K562 (cell line): Measurements from ENCODE around the gene FOXB2. TPM values are rescaled to one million over a fixed set of nuclear protein-coding genes. Genes with fewer than 3 reads are reported as not detected.

Experiments used
- ATAC-seq: fragments of 200-7000 bp; cut with Tn5 transposase; 3 replicates; pipeline ENCODE4 v1.9.1; 2020; ENCODE audit warnings: moderate library complexity
- BruUV-seq: library from RNA; stranded (reverse); fragments of 400-500 nt; replicated peaks from 2 replicates; lab custom pipeline; 2021; lab: Mats Ljungman, UMichigan
- CTCF ChIA-PET: fragments of 300-600 bp; formaldehyde crosslinking; extraction: SDS; loops from one replicate; lab custom pipeline; 2021; ENCODE audit warnings: low intra/inter-chr PET ratio; lab: Yijun Ruan, JAX
- POLR2A ChIA-PET: fragments of 300-600, 350-650 bp; sonication (Branson Sonifier 250); formaldehyde crosslinking; extraction: SDS; loops from one replicate; lab custom pipeline; 2021; ENCODE audit warnings: antibody characterized with exemption, inconsistent platforms; lab: Yijun Ruan, JAX
- DNase-seq, 4 experiments: peaks; one replicate each; pipeline versions ENCODE4 v3.0.0 to v3.0.0-alpha.2; 2011 to 2018; ENCODE audit warnings: low spot score in 3 of 4, mixed read lengths in 3 of 4; ENCODE audit errors: extremely low read depth in 1 of 4
- FAIRE-seq: peaks from 2 replicates; lab custom pipeline; 2011; peaks lifted over from hg19 to GRCh38; lab: Jason Lieb, UNC
- H2AFZ ChIP-seq: 2 replicates; pipeline ENCODE4 v1.6.0; 2011; ENCODE audit warnings: low read depth, low read length, control low read depth, inconsistent platforms
- H3K27ac ChIP-seq: fragments of 200-600 bp; 3 replicates; pipeline ENCODE4 v1.8.0; 2011; ENCODE audit warnings: low read depth, mild to moderate bottlenecking, control low read depth, inconsistent platforms, low read length, moderate library complexity, mixed read lengths; ENCODE audit errors: extremely low read depth
- H3K27me3 ChIP-seq, 2 experiments: fragments of 300-600 bp in 1 of 2; 2 replicates in 1 of 2; 3 replicates in 1 of 2; pipeline versions ENCODE4 v1.6.0 to v1.8.0; 2011; ENCODE audit warnings: inconsistent platforms in 2 of 2, low read length in 2 of 2, mild to moderate bottlenecking in 1 of 2, mixed read lengths in 1 of 2, moderate library complexity in 1 of 2; ENCODE audit not compliant: control insufficient read depth in 2 of 2, insufficient read depth in 2 of 2
- H3K36me3 ChIP-seq: fragments of 300-600 bp; 3 replicates; pipeline ENCODE4 v1.8.0; 2011; ENCODE audit warnings: mild to moderate bottlenecking, low read length, inconsistent platforms; ENCODE audit not compliant: control insufficient read depth, insufficient read depth
- H3K4me1 ChIP-seq, 2 experiments: fragments of 200-600 bp in 1 of 2; replicated peaks in 1 of 2; 2 replicates in 1 of 2; 3 replicates in 1 of 2; pipeline versions ENCODE4 v1.5.1 to v1.8.0; 2011; ENCODE audit warnings: inconsistent platforms in 2 of 2, low read length in 2 of 2, mild to moderate bottlenecking in 1 of 2, mixed read lengths in 1 of 2, moderate library complexity in 1 of 2; ENCODE audit not compliant: control insufficient read depth in 2 of 2, insufficient read depth in 2 of 2
- H3K4me2 ChIP-seq: 2 replicates; pipeline ENCODE4 v1.6.1; 2011; ENCODE audit warnings: low read length, control low read depth, inconsistent platforms, mixed read lengths; ENCODE audit not compliant: insufficient read depth
- H3K4me3 ChIP-seq: fragments of 200-600 bp; sonication (generic), shearing (Covaris generic); 2 replicates; pipeline ENCODE4 v1.5.1; 2016; ENCODE audit warnings: control low read depth, inconsistent platforms
- H3K79me2 ChIP-seq: fragments of 200-600 bp; 3 replicates; pipeline ENCODE4 v1.8.0; 2011; ENCODE audit warnings: low read length, inconsistent platforms; ENCODE audit not compliant: control insufficient read depth, insufficient read depth
- H3K9ac ChIP-seq, 2 experiments: 2 replicates each; pipeline versions ENCODE4 v1.6.0 to v1.6.1; 2011; ENCODE audit warnings: low read depth in 2 of 2, low read length in 2 of 2, control low read depth in 1 of 2, inconsistent platforms in 1 of 2, mild to moderate bottlenecking in 1 of 2, mixed read lengths in 1 of 2; ENCODE audit not compliant: insufficient read depth in 1 of 2
- H3K9me1 ChIP-seq: one replicate; pipeline ENCODE4 v1.6.0; 2011; ENCODE audit warnings: inconsistent platforms, mild to moderate bottlenecking, low read length, moderate library complexity; ENCODE audit not compliant: control insufficient read depth, insufficient read depth
- H3K9me3 ChIP-seq: replicated peaks from 2 replicates; pipeline ENCODE4 v1.5.1; 2011; ENCODE audit warnings: low read depth, low read length, inconsistent platforms; ENCODE audit not compliant: control insufficient read depth, insufficient read depth
- H4K20me1 ChIP-seq: replicated peaks from 2 replicates; pipeline ENCODE4 v1.6.1; 2011; ENCODE audit warnings: low read length, inconsistent platforms, mixed read lengths; ENCODE audit not compliant: control insufficient read depth, insufficient read depth
- MYBL2 ChIP-seq, 2 experiments: fragments of 450-650 bp in 1 of 2; sonication (generic) in 1 of 2; formaldehyde crosslinking in 1 of 2; IDR thresholded peaks; 2 replicates each; pipeline versions ENCODE4 v1.6.1 to v1.8.1; 2017 to 2022; ENCODE audit warnings: borderline replicate concordance in 1 of 2, inconsistent platforms in 1 of 2, low read depth in 1 of 2, mild to moderate bottlenecking in 1 of 2, missing genetic modification reagents in 1 of 2, moderate library complexity in 1 of 2
- TOE1 ChIP-seq, 2 experiments: fragments of 450-650 bp in 1 of 2; sonication (generic) in 1 of 2; formaldehyde crosslinking in 1 of 2; IDR thresholded peaks; 2 replicates each; pipeline versions ENCODE4 v1.7.1 to v1.8.0; 2016 to 2022; ENCODE audit warnings: borderline replicate concordance in 2 of 2, mild to moderate bottlenecking in 2 of 2, antibody characterized with exemption in 1 of 2, inconsistent platforms in 1 of 2, low read depth in 1 of 2, missing genetic modification reagents in 1 of 2, moderate library complexity in 1 of 2
- TRIM24 ChIP-seq, 2 experiments: fragments of 450-650 bp; IDR thresholded peaks; 2 replicates each; pipeline ENCODE4 v1.6.1; 2016
- U2AF1 ChIP-seq: fragments of 200-400 bp; formaldehyde crosslinking; optimal IDR thresholded peaks from 2 replicates; pipeline ENCODE3; 2017; ENCODE audit warnings: mild to moderate bottlenecking, low read depth, low read length, moderate library complexity
- ZBTB17 ChIP-seq: fragments of 450-650 bp; formaldehyde crosslinking; IDR thresholded peaks from 2 replicates; pipeline ENCODE4 v1.4.0; 2020; ENCODE audit warnings: mild to moderate bottlenecking
- ZNF134 ChIP-seq: fragments of 250-450 bp; sonication (Bioruptor Pico); conservative IDR thresholded peaks from 2 replicates; pipeline ENCODE4 v1.4.0; 2020
- ZNF76 ChIP-seq: fragments of 250-450 bp; sonication (Bioruptor Pico); IDR thresholded peaks from 2 replicates; pipeline ENCODE4 v1.4.0; 2020; ENCODE audit warnings: mild to moderate bottlenecking, moderate library complexity, borderline replicate concordance
- WGBS: fragments of 100-300 bp; shearing (Covaris generic); methylation state at CpG from one replicate; pipeline ENCODE4 v1.1.6; 2016; ENCODE audit warnings: low coverage, mixed read lengths; ENCODE audit not compliant: insufficient coverage; ENCODE audit errors: missing lambda C conversion rate; 5-methylcytosine and 5-hydroxymethylcytosine counted together
- in situ Hi-C: fragments of 300-500 bp; cut with MboI; formaldehyde crosslinking; loops from 4 replicates; pipeline ENCODE4 v1.15.0; 2018; ENCODE audit warnings: inconsistent platforms, mixed read lengths
- intact Hi-C: fragments of 100-400 bp; cut with micrococcal nuclease; formaldehyde crosslinking; loops from 2 replicates; pipeline ENCODE4 v1.14.2; 2022
- polyA plus RNA-seq, 8 experiments: library from polyadenylated mRNA; depleted of rRNA in 4 of 8; stranded (reverse) in 5 of 8; unstranded in 3 of 8; fragments of >200 nt; fragmentation: Nextera tagmentation in 2 of 8; fragmentation: Illumina TruSeq in 1 of 8; extraction: Ambion mirVana in 2 of 8; extraction: Trizol in 1 of 8; gene quantifications; 2 replicates each; pipeline versions ENCODE4 v1.2.1 to v1.2.3, GENCODE V29; 2011 to 2014; ENCODE audit warnings: inconsistent platforms in 1 of 8, missing spikeins in 1 of 8
- total RNA-seq, 7 experiments: library from RNA; depleted of rRNA in 6 of 7; stranded (reverse); fragments of >200 nt in 6 of 7; fragmentation: Illumina TruSeq in 2 of 7; extraction: Trizol in 2 of 7; gene quantifications; 2 replicates each; pipeline versions ENCODE4 v1.2.1 to v1.2.3, GENCODE V29; 2011 to 2021; ENCODE audit warnings: low replicate concordance in 1 of 7
- TF ChIP-seq, protein P1 (sequence below): fragments of 250-450 bp; sonication (Bioruptor Pico); IDR thresholded peaks from 2 replicates; pipeline ENCODE4 v1.4.0; 2020; ENCODE audit warnings: mild to moderate bottlenecking, moderate library complexity
- TF ChIP-seq, protein P2 (sequence below): fragments of 250-450 bp; sonication (Bioruptor Pico); IDR thresholded peaks from 2 replicates; pipeline ENCODE4 v1.5.0; 2021; ENCODE audit warnings: mild to moderate bottlenecking, borderline replicate concordance

The FOXB2 gene
- total and polyA plus RNA-seq, 9 of the 15 experiments (the other 6 are each of a cell fraction or from before 2014, with no cell fraction given): not detected

DNA sequence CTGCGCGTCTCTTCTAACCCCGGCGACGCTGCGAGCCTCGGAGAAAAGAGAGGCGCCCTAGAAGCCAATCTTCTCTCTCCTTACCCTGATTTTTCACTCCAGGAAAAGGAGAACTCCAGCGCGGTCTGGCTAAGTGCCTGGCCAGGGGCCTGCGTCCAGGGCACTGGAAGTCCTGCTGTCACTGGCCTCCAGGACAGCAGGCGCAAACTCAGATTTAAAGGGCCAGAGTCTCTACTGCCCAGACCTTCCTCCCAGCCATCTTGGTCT is 553 bp upstream of the FOXB2 start:
- no peak overlapping the region for H3K4me3 ChIP-seq
- TF ChIP-seq TRIM24 (IDR thresholded peaks at IDR 0.05) (no peak), ZBTB17 (CRISPR knock-in tag) (no peak), ZNF76 (CRISPR knock-in tag) (no peak), MYBL2 (IDR thresholded peaks at IDR 0.05; ENCODE audit: low read depth) (no peak), MYBL2 (CRISPR knock-in tag; IDR thresholded peaks at IDR 0.05; ENCODE audit: borderline replicate concordance) (no peak), U2AF1 (no peak), TOE1 (IDR thresholded peaks at IDR 0.05; ENCODE audit: borderline replicate concordance) (no peak), TOE1 (CRISPR knock-in tag; IDR thresholded peaks at IDR 0.05; ENCODE audit: borderline replicate concordance, low read depth) (no peak), ZNF134 (CRISPR knock-in tag) (no peak)
- TF ChIP-seq, protein P1, sequence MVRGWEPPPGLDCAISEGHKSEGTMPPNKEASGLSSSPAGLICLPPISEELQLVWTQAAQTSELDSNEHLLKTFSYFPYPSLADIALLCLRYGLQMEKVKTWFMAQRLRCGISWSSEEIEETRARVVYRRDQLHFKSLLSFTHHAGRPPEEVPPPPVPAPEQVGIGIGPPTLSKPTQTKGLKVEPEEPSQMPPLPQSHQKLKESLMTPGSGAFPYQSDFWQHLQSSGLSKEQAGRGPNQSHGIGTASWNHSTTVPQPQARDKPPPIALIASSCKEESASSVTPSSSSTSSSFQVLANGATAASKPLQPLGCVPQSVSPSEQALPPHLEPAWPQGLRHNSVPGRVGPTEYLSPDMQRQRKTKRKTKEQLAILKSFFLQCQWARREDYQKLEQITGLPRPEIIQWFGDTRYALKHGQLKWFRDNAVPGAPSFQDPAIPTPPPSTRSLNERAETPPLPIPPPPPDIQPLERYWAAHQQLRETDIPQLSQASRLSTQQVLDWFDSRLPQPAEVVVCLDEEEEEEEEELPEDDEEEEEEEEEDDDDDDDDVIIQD (CRISPR knock-in tag): no peak
- TF ChIP-seq, protein P2, sequence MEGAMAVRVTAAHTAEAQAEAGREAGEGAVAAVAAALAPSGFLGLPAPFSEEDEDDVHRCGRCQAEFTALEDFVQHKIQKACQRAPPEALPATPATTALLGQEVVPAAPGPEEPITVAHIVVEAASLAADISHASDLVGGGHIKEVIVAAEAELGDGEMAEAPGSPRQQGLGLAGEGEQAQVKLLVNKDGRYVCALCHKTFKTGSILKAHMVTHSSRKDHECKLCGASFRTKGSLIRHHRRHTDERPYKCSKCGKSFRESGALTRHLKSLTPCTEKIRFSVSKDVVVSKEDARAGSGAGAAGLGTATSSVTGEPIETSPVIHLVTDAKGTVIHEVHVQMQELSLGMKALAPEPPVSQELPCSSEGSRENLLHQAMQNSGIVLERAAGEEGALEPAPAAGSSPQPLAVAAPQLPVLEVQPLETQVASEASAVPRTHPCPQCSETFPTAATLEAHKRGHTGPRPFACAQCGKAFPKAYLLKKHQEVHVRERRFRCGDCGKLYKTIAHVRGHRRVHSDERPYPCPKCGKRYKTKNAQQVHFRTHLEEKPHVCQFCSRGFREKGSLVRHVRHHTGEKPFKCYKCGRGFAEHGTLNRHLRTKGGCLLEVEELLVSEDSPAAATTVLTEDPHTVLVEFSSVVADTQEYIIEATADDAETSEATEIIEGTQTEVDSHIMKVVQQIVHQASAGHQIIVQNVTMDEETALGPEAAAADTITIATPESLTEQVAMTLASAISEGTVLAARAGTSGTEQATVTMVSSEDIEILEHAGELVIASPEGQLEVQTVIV (CRISPR knock-in tag): no peak
- no peaks in the 10 kb centered on the region for H3K9me1 ChIP-seq
- H3K4me1 ChIP-seq: no peaks in the 10 kb centered on the region; a peak in 2 of 5 replicates
- intact Hi-C loops: no loop called here
- FAIRE-seq (no peak), ATAC-seq (no peak), DNase-seq (no peak)
- H2AFZ ChIP-seq: no peak overlapping the region
- peaks cover 0 to 75% of the 10 kb centered on the region in 2 experiments; a peak in 2 of 5 replicates for H3K27me3 ChIP-seq
- no TSS peak for BruUV-seq
- no peaks in the 10 kb centered on the region for H3K9me3 ChIP-seq
- H3K36me3 ChIP-seq: no peaks in the 10 kb centered on the region
- H4K20me1 ChIP-seq: no peaks in the 10 kb centered on the region
- ChIA-PET CTCF (no interaction called here), POLR2A (no interaction called here)
- in situ Hi-C loops: no loop called here
- H3K27ac ChIP-seq: no peak overlapping the region
- no peak overlapping the region for H3K4me2 ChIP-seq
- no CpG with 5 or more reads among the region's 12 CpGs for WGBS
- no peak overlapping the region for H3K9ac ChIP-seq
- no peaks in the 10 kb centered on the region for H3K79me2 ChIP-seq
